HG03060 (cell line): ENCODE results near the gene ADH4.
"Not testable (repeated sequence)": the region's sequence is repeated elsewhere in the genome, so short reads cannot be mapped to it uniquely, and the experiment has no call there.

Experiments
- ATAC-seq: cut with Tn5 transposase; IDR thresholded peaks from one replicate; pipeline ENCODE4 v1.9.1; 2021; ENCODE audit warnings: low read depth, moderate number of reproducible peaks; ENCODE audit not compliant: unreplicated experiment

ADH4 gene

GRCh38 chr4:99144070-99144469 is at the start of gene ADH4:
ADH4 (minus strand) TSS chr4:99144297; CDS start chr4:99144222, 75 bp downstream.
- no peak for ATAC-seq

- no peak for ATAC-seq
Measured at GRCh38 chr4:99190336-99190735, 46.2 kb upstream of the ADH4 start.

GRCh38 chr4:99189900-99190299 is 45.8 kb upstream of the ADH4 start:
- ATAC-seq, result not testable (repeated sequence)

GRCh38 chr4:99186029-99186428 is 41.9 kb upstream of the ADH4 start:
- no peak for ATAC-seq

GRCh38 chr4:99185581-99185980 is 41.5 kb upstream of the ADH4 start:
- no peak for ATAC-seq

GRCh38 chr4:99180382-99181070 is 36.4 kb upstream of the ADH4 start:
- ATAC-seq, result no peak

GRCh38 chr4:99179626-99180025 is 35.5 kb upstream of the ADH4 start:
- no peak for ATAC-seq

GRCh38 chr4:99179178-99179577 is 35.1 kb upstream of the ADH4 start:
- no peak for ATAC-seq

- no peak for ATAC-seq
Measured at GRCh38 chr4:99166544-99166943, 22.4 kb upstream of the ADH4 start.

GRCh38 chr4:99165978-99166377 is 21.9 kb upstream of the ADH4 start:
- no peak for ATAC-seq

GRCh38 chr4:99161373-99162099 is 17.4 kb upstream of the ADH4 start:
- no peak for ATAC-seq

GRCh38 chr4:99159699-99160098 is 15.6 kb upstream of the ADH4 start:
- no peak for ATAC-seq

GRCh38 chr4:99157478-99157935 is 13.4 kb upstream of the ADH4 start:
- ATAC-seq, result no peak

- ATAC-seq, result no peak
Measured at GRCh38 chr4:99156992-99157391, 12.9 kb upstream of the ADH4 start.

- no peak for ATAC-seq
Measured at GRCh38 chr4:99154658-99155342, 10.7 kb upstream of the ADH4 start.

- ATAC-seq, result no peak
Measured at GRCh38 chr4:99151995-99152394, 7.9 kb upstream of the ADH4 start.

- ATAC-seq, result no peak
Measured at GRCh38 chr4:99151452-99151851, 7.4 kb upstream of the ADH4 start.

GRCh38 chr4:99149426-99150019 is 5.4 kb upstream of the ADH4 start:
- no peak for ATAC-seq

GRCh38 chr4:99148550-99148949 is 4.5 kb upstream of the ADH4 start:
- ATAC-seq, result no peak

GRCh38 chr4:99144587-99144986 is 490 bp upstream of the ADH4 start:
- ATAC-seq, result no peak

- ATAC-seq, result no peak
Measured at GRCh38 chr4:99136329-99136728, 7.8 kb downstream of the ADH4 start.
